Calu3 (cell line): Measurements from ENCODE around the gene CTNNA2. TPM values are rescaled to one million over a fixed set of nuclear protein-coding genes. Genes with fewer than 3 reads are reported as not detected.

Source experiments
- BruUV-seq: library from RNA; stranded (reverse); fragments of 400-500 nt; replicated peaks from 2 replicates; lab custom pipeline; 2021; lab: Mats Ljungman, UMichigan
- CTCF ChIA-PET: fragments of 300-600 bp; sonication (Branson Sonifier 250); formaldehyde crosslinking; loops from one replicate; lab custom pipeline; 2022; ENCODE audit warnings: antibody characterized with exemption; lab: Charles Lee
- DNase-seq: peaks from one replicate; pipeline ENCODE4 v3.0.0; 2022
- H3K27ac Mint-ChIP-seq: one replicate; pipeline ENCODE4 v1.8.0; 2022; ENCODE audit warnings: mixed read lengths; ENCODE audit not compliant: unreplicated experiment
- H3K27me3 Mint-ChIP-seq: one replicate; pipeline ENCODE4 v1.8.0; 2022; ENCODE audit warnings: mixed read lengths; ENCODE audit not compliant: unreplicated experiment
- H3K36me3 Mint-ChIP-seq: one replicate; pipeline ENCODE4 v1.8.0; 2022; ENCODE audit warnings: mild to moderate bottlenecking, moderate library complexity, mixed read lengths; ENCODE audit not compliant: insufficient read depth, unreplicated experiment
- H3K4me1 Mint-ChIP-seq: one replicate; pipeline ENCODE4 v1.8.0; 2022; ENCODE audit warnings: mild to moderate bottlenecking, low read depth, mixed read lengths; ENCODE audit not compliant: unreplicated experiment
- H3K4me3 Mint-ChIP-seq: one replicate; pipeline ENCODE4 v1.8.0; 2022; ENCODE audit warnings: mild to moderate bottlenecking, low read depth, moderate library complexity, mixed read lengths; ENCODE audit not compliant: unreplicated experiment
- H3K9me3 Mint-ChIP-seq: one replicate; pipeline ENCODE4 v1.8.0; 2022; ENCODE audit warnings: low read depth, mixed read lengths; ENCODE audit not compliant: unreplicated experiment
- CTCF ChIP-seq: fragments of 200-600 bp; IDR thresholded peaks from one replicate; pipeline ENCODE4 v1.8.0; 2022; ENCODE audit warnings: antibody characterized with exemption; ENCODE audit not compliant: unreplicated experiment
- intact Hi-C: fragments of 100-400 bp; cut with micrococcal nuclease; formaldehyde crosslinking; loops from one replicate; pipeline ENCODE4 v1.10.0; 2022; ENCODE audit not compliant: unreplicated experiment
- total RNA-seq: library from RNA; stranded (reverse); gene quantifications from 2 replicates; pipeline ENCODE4 v1.2.3, GENCODE V29; 2022

Gene CTNNA2
- total RNA-seq, 1 experiment from 2014 or later: not detected

- no peaks in the 10 kb centered on the region for H3K4me1 Mint-ChIP-seq
- no peak for TF ChIP-seq CTCF
- intact Hi-C loops: no loop called here
- CTCF ChIA-PET: interaction anchor here (0.6 kb wide), 1 partner anchor 295 kb away, joined by 3 read pairs; no protein-coding TSS in a partner anchor
- no peak overlapping the region for H3K27ac Mint-ChIP-seq
- H3K36me3 Mint-ChIP-seq: no peaks in the 10 kb centered on the region
- peaks cover 9% of the 10 kb centered on the region for H3K9me3 Mint-ChIP-seq
- no peak for DNase-seq
- no peaks in the 10 kb centered on the region for H3K27me3 Mint-ChIP-seq
- H3K4me3 Mint-ChIP-seq: no peak overlapping the region
- BruUV-seq: no TSS peak
These were observed 634.8 kb downstream of the CTNNA2 start for GRCh38 chr2:80147690-80148089.

- Mint-ChIP-seq H3K36me3 (no peaks in the 10 kb centered on the region), H3K4me1 (no peaks in the 10 kb centered on the region), H3K9me3 (peaks cover 9% of the 10 kb centered on the region), H3K27ac (no peak overlapping the region), H3K27me3 (no peaks in the 10 kb centered on the region), H3K4me3 (no peak overlapping the region)
- intact Hi-C loops: no loop called here
- DNase-seq: no peak
- no peak for TF ChIP-seq CTCF
- CTCF ChIA-PET: no interaction called here
- no TSS peak for BruUV-seq
These were observed 636.1 kb downstream of the CTNNA2 start for GRCh38 chr2:80148906-80149305.

GRCh38 chr2:80149991-80150390, 637.1 kb downstream of the CTNNA2 start:
- Mint-ChIP-seq H3K4me1 (no peaks in the 10 kb centered on the region), H3K27ac (no peak overlapping the region), H3K9me3 (peaks cover 9% of the 10 kb centered on the region), H3K4me3 (no peak overlapping the region), H3K36me3 (no peaks in the 10 kb centered on the region), H3K27me3 (no peaks in the 10 kb centered on the region)
- CTCF ChIA-PET: no interaction called here
- BruUV-seq: no TSS peak
- DNase-seq: no peak
- intact Hi-C loops: no loop called here
- TF ChIP-seq CTCF: no peak

GRCh38 chr2:80151248-80151647, 638.4 kb downstream of the CTNNA2 start:
- no peak for DNase-seq
- Mint-ChIP-seq H3K9me3 (peaks cover 6% of the 10 kb centered on the region), H3K4me3 (no peak overlapping the region), H3K27me3 (no peaks in the 10 kb centered on the region), H3K27ac (no peak overlapping the region), H3K36me3 (no peaks in the 10 kb centered on the region), H3K4me1 (no peaks in the 10 kb centered on the region)
- intact Hi-C loops: no loop called here
- TF ChIP-seq CTCF: no peak
- BruUV-seq: no TSS peak
- CTCF ChIA-PET: no interaction called here
